ENCODE results near the gene SPRR1A. TPM values are rescaled to one million over a fixed set of nuclear protein-coding genes. Genes with fewer than 3 reads are reported as not detected.

SPRR1A gene
- total and polyA plus RNA-seq, 10 of the 15 experiments (the other 5 are each of a cell fraction or from before 2014, with no cell fraction given), result not detected

GRCh38 chr1:152957561-152957960 lies 26.3 kb upstream of the SPRR1A start:
- no peak for ATAC-seq
- Histone ChIP-seq H3K36me3 (ENCODE audit: control insufficient read depth in 2 of 2, insufficient read depth in 2 of 2, low read length in 1 of 2) (no peaks in the 10 kb centered on the region), H3K27ac (ENCODE audit: control insufficient read depth, insufficient read depth) (no peak overlapping the region), H4K20me1 (ENCODE audit: control insufficient read depth, insufficient read depth) (no peaks in the 10 kb centered on the region), H3K27me3 (replicated peaks in 1 of 2; ENCODE audit: control insufficient read depth in 2 of 2, insufficient read depth in 2 of 2, low read length in 1 of 2) (0 out of 4 replicates have a peak, but pooled peaks cover 0 to 2% of the 10 kb centered on the region in 2 experiments), H3K9ac (ENCODE audit: control insufficient read depth, insufficient read depth, low read length) (no peak overlapping the region), H2AFZ (ENCODE audit: control insufficient read depth, low read depth, low read length) (no peak overlapping the region), H3K4me3 (no peak overlapping the region), H3K4me1 (ENCODE audit: control insufficient read depth, insufficient read depth, low read length) (no peaks in the 10 kb centered on the region), H3K79me2 (ENCODE audit: control insufficient read depth, insufficient read depth, low read length) (no peaks in the 10 kb centered on the region), H3K9me3 (replicated peaks; ENCODE audit: control insufficient read depth, insufficient read depth, low read length) (no peaks in the 10 kb centered on the region), H3K4me2 (ENCODE audit: control insufficient read depth, insufficient read depth) (no peak overlapping the region)
- RAD21 ChIA-PET (ENCODE audit: unreplicated experiment), result no interaction called here
- no peak for DNase-seq (ENCODE audit: low read depth, low spot score)
- SMC1A ChIA-PET (ENCODE audit: uncharacterized antibody, unreplicated experiment), result no interaction called here
- no TSS peak for BruUV-seq (replicated peaks)
- in situ Hi-C loops (cut with MboI), result no loop called here
- WGBS (ENCODE audit: insufficient coverage, insufficient replicate concordance, low lambda C conversion rate, missing lambda C conversion rate), result 25% methylated on average over 3 of the region's 3 CpGs
- no peak for FAIRE-seq
- intact Hi-C loops (cut with micrococcal nuclease; ENCODE audit: unreplicated experiment), result no loop called here
- CTCF ChIA-PET, result interaction anchor here (7.6 kb wide), 1 partner anchor 234 kb away, joined by 66 read pairs; no protein-coding TSS in a partner anchor
- POLR2A ChIA-PET, result no interaction called here
- TF ChIP-seq WRNIP1 (IDR thresholded peaks at IDR 0.05; ENCODE audit: borderline replicate concordance, low read depth, low read length) (no peak), ZBTB11 (CRISPR knock-in tag; IDR thresholded peaks at IDR 0.05) (no peak), RAD21 (IDR thresholded peaks at IDR 0.05; ENCODE audit: insufficient read depth, low read depth, low read length) (no peak), USF2 (IDR thresholded peaks at IDR 0.05; ENCODE audit: borderline replicate concordance, low read depth, low read length) (no peak), CEBPZ (IDR thresholded peaks at IDR 0.05; ENCODE audit: low read depth, low read length) (no peak), TARDBP (IDR thresholded peaks at IDR 0.05; ENCODE audit: borderline replicate concordance) (no peak), ZNF384 (IDR thresholded peaks at IDR 0.05; ENCODE audit: borderline replicate concordance, low read depth, low read length) (no peak), EED (IDR thresholded peaks at IDR 0.05; ENCODE audit: low read depth) (no peak), KAT2A (conservative IDR thresholded peaks at IDR 0.05; ENCODE audit: control insufficient read depth, low read depth, low read length) (no peak), ZNF622 (IDR thresholded peaks at IDR 0.05) (no peak), CHD2 (IDR thresholded peaks at IDR 0.05; ENCODE audit: borderline replicate concordance, low read depth, low read length) (no peak), MEF2B (IDR thresholded peaks at IDR 0.05; ENCODE audit: partially characterized antibody, poor library complexity, severe bottlenecking) (no peak), ZNF207 (IDR thresholded peaks at IDR 0.05; ENCODE audit: borderline replicate concordance) (no peak), SREBF1 (IDR thresholded peaks at IDR 0.05; ENCODE audit: low read length) (no peak), YBX1 (IDR thresholded peaks at IDR 0.05) (no peak), SUZ12 (IDR thresholded peaks at IDR 0.05; ENCODE audit: unreplicated experiment) (no peak), SREBF2 (IDR thresholded peaks at IDR 0.05; ENCODE audit: low read length) (no peak)

Data from GM12878 (cell line).